Gastroesophageal sphincter (tissue), 3 donors: ENCODE measurements around the gene IMMP2L.

Experiments used
- CTCF ChIP-seq, 4 experiments: fragments of 200-600 bp in 2 of 4; fragments of 450-650 bp in 2 of 4; sonication (generic) in 1 of 4; IDR thresholded peaks; one replicate each; pipeline ENCODE4 v1.5.1; 2017 to 2019; ENCODE audit warnings: antibody characterized with exemption in 4 of 4, mild to moderate bottlenecking in 2 of 4, moderate library complexity in 2 of 4
- EP300 ChIP-seq: sonication (generic); formaldehyde crosslinking; IDR thresholded peaks from one replicate; pipeline ENCODE4 v1.6.1; 2017; ENCODE audit warnings: antibody characterized with exemption, mild to moderate bottlenecking
- POLR2A ChIP-seq, 2 donors: fragments of 450-650 bp; IDR thresholded peaks; one replicate each; pipeline ENCODE4 v1.6.1; 2017; ENCODE audit warnings: antibody characterized with exemption in 2 of 2, mild to moderate bottlenecking in 2 of 2, moderate library complexity in 1 of 2

- TF ChIP-seq CTCF (IDR thresholded peaks at IDR 0.05) = no peak
- TF ChIP-seq POLR2A (IDR thresholded peaks at IDR 0.05) = no peak
- TF ChIP-seq EP300 = no peak
Observed at GRCh38 chr7:110759069-110759468, 803.2 kb downstream of the IMMP2L start.
